ENCODE data around the gene CDC14C. TPM values are rescaled to one million over a fixed set of nuclear protein-coding genes. Genes with fewer than 3 reads are reported as not detected.

The CDC14C gene
- total RNA-seq, 1 donor from 2014 or later = not detected

DNA sequence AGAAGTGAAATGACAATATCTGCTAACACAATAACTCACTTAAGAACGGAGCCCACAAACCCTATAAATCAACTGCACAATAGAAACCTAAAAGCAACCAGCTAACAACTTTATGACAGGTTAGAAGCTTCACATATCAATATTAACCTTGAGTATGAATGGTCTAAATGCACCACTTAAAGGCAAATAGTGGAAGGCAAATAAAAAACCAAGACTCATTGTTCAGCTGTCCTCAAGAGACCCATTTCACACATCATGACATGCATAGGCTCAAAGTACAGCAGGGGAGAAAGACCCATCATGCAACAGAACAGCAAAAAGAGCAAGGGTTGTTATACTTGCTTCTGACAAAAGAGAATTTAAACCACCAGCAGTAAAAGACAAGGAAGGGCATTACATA lies 46.8 kb downstream of the CDC14C start:
- no peak for DNase-seq (ENCODE audit: low spot score)

GRCh38 chr7:48976253-48976652 lies 51.9 kb downstream of the CDC14C start:
- DNase-seq (ENCODE audit: low spot score) = no peak

DNA sequence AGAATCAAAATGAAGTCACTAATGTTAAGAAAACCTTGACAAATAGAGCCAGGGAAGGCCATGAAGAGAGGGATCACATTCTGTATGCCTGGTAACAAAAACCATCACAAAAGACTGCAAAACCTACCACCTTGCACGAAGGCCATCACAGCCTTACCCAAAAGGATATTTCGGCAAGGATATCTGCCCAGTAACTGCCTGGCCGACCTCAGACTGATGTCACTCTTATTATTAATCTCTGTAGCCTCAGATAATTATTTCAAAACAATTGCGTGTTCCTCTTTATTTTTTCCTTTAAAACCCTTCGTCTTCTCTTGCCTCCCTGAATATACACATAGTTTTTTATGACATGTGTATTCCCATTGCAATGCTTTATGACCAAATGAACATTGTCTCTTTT lies 52.5 kb downstream of the CDC14C start:
- no peak for DNase-seq (ENCODE audit: low spot score)
